Esophagus (tissue), 2 donors: Measurements from ENCODE around the gene RSBN1L. TPM values are rescaled to one million over a fixed set of nuclear protein-coding genes. Genes with fewer than 3 reads are reported as not detected.

ENCODE experiments used
- H3K27ac ChIP-seq, 2 donors: one replicate each; pipeline ENCODE4 v1.5.1; 2013; ENCODE audit warnings: low read depth in 2 of 2, mild to moderate bottlenecking in 2 of 2, inconsistent platforms in 1 of 2, low read length in 1 of 2, moderate library complexity in 1 of 2
- H3K27me3 ChIP-seq, 2 donors: one replicate each; pipeline ENCODE4 v1.6.1; 2013; ENCODE audit warnings: low read length in 2 of 2, control low read depth in 1 of 2, mild to moderate bottlenecking in 1 of 2; ENCODE audit not compliant: insufficient read depth in 2 of 2, control insufficient read depth in 1 of 2
- H3K36me3 ChIP-seq, 2 donors: one replicate each; pipeline ENCODE4 v1.6.1; 2013; ENCODE audit warnings: low read length in 1 of 2; ENCODE audit not compliant: control insufficient read depth in 2 of 2, insufficient read depth in 2 of 2
- H3K4me1 ChIP-seq, 2 donors: one replicate each; pipeline ENCODE4 v1.6.1; 2013; ENCODE audit warnings: low read length in 1 of 2; ENCODE audit not compliant: control insufficient read depth in 2 of 2, insufficient read depth in 2 of 2
- H3K4me3 ChIP-seq, 2 donors: one replicate each; pipeline ENCODE4 v1.5.1; 2013; ENCODE audit warnings: low read length in 2 of 2, mild to moderate bottlenecking in 2 of 2, low read depth in 1 of 2, moderate library complexity in 1 of 2
- H3K9me3 ChIP-seq, 2 donors: one replicate each; pipeline ENCODE4 v1.6.1; 2013; ENCODE audit warnings: mild to moderate bottlenecking in 2 of 2, low read depth in 1 of 2, low read length in 1 of 2, moderate library complexity in 1 of 2; ENCODE audit not compliant: control insufficient read depth in 2 of 2, insufficient read depth in 1 of 2
- WGBS, 2 donors: extraction: QIAGEN DNeasy Blood & Tissue Kit; methylation state at CpG; one replicate each; pipeline ENCODE4 v1.1.7; 2013; 5-methylcytosine and 5-hydroxymethylcytosine counted together
- polyA plus RNA-seq, 2 donors: library from polyadenylated mRNA; stranded (reverse); fragments of 200-250 nt; gene quantifications; one replicate each; pipeline ENCODE4 v1.2.3, GENCODE V29; 2013
- donor health status: healthy with polysubstance abuse.
- donor health status: Bipolar disorder and iron deficiency.

The RSBN1L gene
- polyA plus RNA-seq, 2 donors = 6.0 to 6.4 TPM

- H3K36me3 ChIP-seq = no peaks in the 10 kb centered on the region
- no peak overlapping the region for H3K4me3 ChIP-seq
- WGBS, 2 donors = 90 to 93% methylated on average over 2 of the region's 2 CpGs
- H3K27me3 ChIP-seq = no peaks in the 10 kb centered on the region
- peaks cover 0 to 11% of the 10 kb centered on the region in 2 donors for H3K9me3 ChIP-seq
- H3K4me1 ChIP-seq = peaks cover 0 to 3% of the 10 kb centered on the region in 2 donors
- H3K27ac ChIP-seq = no peak overlapping the region
Observed at GRCh38 chr7:77826300-77826699, 130.0 kb downstream of the RSBN1L start.

GRCh38 chr7:77827999-77828398 lies 131.7 kb downstream of the RSBN1L start:
- Histone ChIP-seq H3K27me3 (no peaks in the 10 kb centered on the region), H3K4me1 (peaks cover 0 to 3% of the 10 kb centered on the region in 2 donors), H3K27ac (no peak overlapping the region), H3K4me3 (no peak overlapping the region), H3K36me3 (no peaks in the 10 kb centered on the region), H3K9me3 (no peaks in the 10 kb centered on the region)
- 35 to 52% methylated on average over 2 of the region's 2 CpGs for WGBS, 2 donors

GRCh38 chr7:77830649-77831355 lies 134.5 kb downstream of the RSBN1L start:
- WGBS, 2 donors = 78 to 81% methylated on average over 8 of the region's 8 CpGs
- Histone ChIP-seq H3K27ac (peak overlapping the region in 1 of 2 donors; percentile 50), H3K4me3 (no peak overlapping the region), H3K36me3 (no peaks in the 10 kb centered on the region), H3K9me3 (no peaks in the 10 kb centered on the region), H3K4me1 (peaks cover 0 to 3% of the 10 kb centered on the region in 2 donors), H3K27me3 (no peaks in the 10 kb centered on the region)

- Histone ChIP-seq H3K9me3 (no peaks in the 10 kb centered on the region), H3K27me3 (no peaks in the 10 kb centered on the region), H3K36me3 (no peaks in the 10 kb centered on the region), H3K27ac (peak overlapping the region in 1 of 2 donors; percentile 37), H3K4me3 (no peak overlapping the region), H3K4me1 (peaks cover 0 to 3% of the 10 kb centered on the region in 2 donors)
- 70 to 80% methylated on average over 7 of the region's 7 CpGs for WGBS, 2 donors
Observed at GRCh38 chr7:77831481-77831880, 135.2 kb downstream of the RSBN1L start.

GRCh38 chr7:77831953-77832352 lies 135.7 kb downstream of the RSBN1L start:
- Histone ChIP-seq H3K27ac (no peak overlapping the region), H3K4me3 (no peak overlapping the region), H3K27me3 (no peaks in the 10 kb centered on the region), H3K36me3 (no peaks in the 10 kb centered on the region), H3K4me1 (peaks cover 0 to 3% of the 10 kb centered on the region in 2 donors), H3K9me3 (no peaks in the 10 kb centered on the region)
- 70 to 74% methylated on average over 1 of the region's 1 CpG for WGBS, 2 donors

Other genes with a start within 250 kb of the RSBN1L start
- 10 to 100 TPM; 26.8 to 37.5 TPM for gene PTPN12, start 159.2 kb upstream of the RSBN1L start, polyA plus RNA-seq
- 10 to 100 TPM; 13.5 to 14.8 TPM for gene TMEM60, start 102.0 kb downstream of the RSBN1L start, polyA plus RNA-seq
- gene PHTF2, start 102.3 kb downstream of the RSBN1L start, polyA plus RNA-seq = 1 to 10 TPM; 3.8 to 6.1 TPM